ENCODE measurements around the gene SEMA3E.

DNA sequence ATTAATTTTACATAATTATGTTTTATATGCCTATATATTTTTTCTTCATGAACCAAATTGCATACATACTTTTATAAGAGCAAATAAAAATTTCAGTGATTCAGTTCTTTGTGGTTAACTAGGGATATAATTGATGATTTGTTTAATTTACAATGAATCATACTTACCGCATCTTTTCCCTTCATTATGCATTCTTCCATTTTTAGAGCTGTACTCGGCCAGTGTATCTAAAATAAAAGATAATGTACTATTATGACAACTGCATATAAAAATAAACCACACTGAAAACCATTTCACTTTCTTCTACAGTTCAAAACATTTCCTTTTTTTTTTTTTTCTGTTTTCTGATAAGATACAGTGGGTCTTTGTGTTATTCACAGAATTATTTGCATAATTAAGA, 179.9 kb downstream of the SEMA3E start:
- TF ChIP-seq EZH2 (IDR thresholded peaks at IDR 0.05), result no peak
- no peak for TF ChIP-seq POLR2AphosphoS5 (IDR thresholded peaks at IDR 0.05; ENCODE audit: borderline replicate concordance, low read depth, low read length)
